Psoas muscle (tissue), 8 donors: ENCODE data around the gene SLC24A3. TPM values are rescaled to one million over a fixed set of nuclear protein-coding genes. Genes with fewer than 3 reads are reported as not detected.
A peak's percentile ranks its signal among the peaks of the same experiment; 100 is the strongest.

Experiments used
- ATAC-seq, 4 donors: fragments of 200-7000 bp; cut with Tn5 transposase; one replicate each; pipeline ENCODE4 v1.9.1; 2020; ENCODE audit warnings: moderate library complexity in 3 of 4, mild to moderate bottlenecking in 2 of 4
- DNase-seq, 2 donors: peaks; one replicate each; pipeline ENCODE4 v3.0.0-alpha.2; 2020
- H3K27ac ChIP-seq: fragments of 200-600 bp; one replicate; pipeline ENCODE4 v1.8.0; 2022
- H3K27me3 ChIP-seq, 3 donors: fragments of 200-600 bp in 1 of 3; one replicate each; pipeline versions ENCODE4 v1.6.1 to v1.8.0; 2013 to 2022; ENCODE audit warnings: low read length in 2 of 3, mild to moderate bottlenecking in 2 of 3, moderate library complexity in 1 of 3; ENCODE audit not compliant: insufficient read depth in 3 of 3
- H3K36me3 ChIP-seq, 2 donors: fragments of 200-600 bp in 1 of 2; one replicate each; pipeline versions ENCODE4 v1.6.1 to v1.8.0; 2013 to 2022; ENCODE audit warnings: low read depth in 1 of 2, mild to moderate bottlenecking in 1 of 2, moderate library complexity in 1 of 2; ENCODE audit not compliant: insufficient read depth in 1 of 2
- H3K4me1 ChIP-seq: fragments of 200-600 bp; one replicate; pipeline ENCODE4 v1.8.0; 2022
- H3K4me3 ChIP-seq: fragments of 200-600 bp; one replicate; pipeline ENCODE4 v1.8.0; 2022; ENCODE audit warnings: mild to moderate bottlenecking
- H3K9me3 ChIP-seq: fragments of 200-600 bp; one replicate; pipeline ENCODE4 v1.8.0; 2022
- CTCF ChIP-seq: fragments of 200-600 bp; IDR thresholded peaks from one replicate; pipeline ENCODE4 v1.8.0; 2022; ENCODE audit warnings: antibody characterized with exemption
- WGBS, 3 donors: extraction: QIAGEN DNeasy Blood & Tissue Kit; methylation state at CpG; one replicate each; pipeline versions ENCODE4 v1.1.6 to v1.1.7; 2013; 5-methylcytosine and 5-hydroxymethylcytosine counted together
- intact Hi-C, 2 donors: fragments of 100-400 bp; cut with DNase I; formaldehyde crosslinking; loops; one replicate each; pipeline versions ENCODE4 v1.11.0 to v1.14.2; 2022
- polyA plus RNA-seq, 3 donors: library from polyadenylated mRNA; stranded (reverse); fragments of 200-250 nt; gene quantifications; one replicate each; pipeline ENCODE4 v1.2.3, GENCODE V29; 2013
- total RNA-seq, 4 donors: library from RNA; stranded (reverse); fragmentation: NEBNext Ultra II Directional in 2 of 4; extraction: Animal tissue kit (Norgen Biotek cat#: 25700) in 2 of 4; gene quantifications; one replicate each; pipeline versions ENCODE4 v1.2.1 to v1.2.4, GENCODE V29; 2021 to 2023
- donor health status: healthy with polysubstance abuse.
- donor health status: DM: no; HTN: no; CAD: no; lungs with moderate emphysema.
- donor health status: Bipolar disorder and iron deficiency.
- donor health status: healthy.
- donor health status: DM: yes; HTN: yes; CAD: no.
- donor health status: DM: no; HTN: no; CAD: no.
- donor health status: DM: no; HTN: no; CAD: no.
- donor health status: DM: yes; HTN: yes; CAD: no.

SLC24A3 gene
- total and polyA plus RNA-seq, 7 donors: 3.0 to 24.4 (median 8.2) TPM

- ATAC-seq (peak; percentile 36 to 76 (median 74)), DNase-seq (no peak)
- H3K9me3 ChIP-seq: no peaks in the 10 kb centered on the region
- TF ChIP-seq CTCF: no peak
- peaks cover 35% of the 10 kb centered on the region for H3K4me1 ChIP-seq
- H3K36me3 ChIP-seq: no peaks in the 10 kb centered on the region
- peak overlapping the region; percentile 75 for H3K27ac ChIP-seq
- no peak overlapping the region for H3K4me3 ChIP-seq
- 20 to 47% (median 28%) methylated on average over 2 of the region's 2 CpGs for WGBS, 3 donors
- H3K27me3 ChIP-seq: no peaks in the 10 kb centered on the region
- intact Hi-C loops: no loop called here
Measured at GRCh38 chr20:19769507-19769906, 557.1 kb downstream of the SLC24A3 start.

GRCh38 chr20:19770375-19770774 is 557.9 kb downstream of the SLC24A3 start:
- no peaks in the 10 kb centered on the region for H3K9me3 ChIP-seq
- intact Hi-C loops: no loop called here
- TF ChIP-seq CTCF: no peak
- DNase-seq (no peak), ATAC-seq (no peak)
- no peak overlapping the region for H3K4me3 ChIP-seq
- 73 to 90% (median 82%) methylated on average over 6 of the region's 6 CpGs for WGBS, 3 donors
- H3K27ac ChIP-seq: no peak overlapping the region
- peaks cover 41% of the 10 kb centered on the region for H3K4me1 ChIP-seq
- H3K27me3 ChIP-seq: no peaks in the 10 kb centered on the region
- no peaks in the 10 kb centered on the region for H3K36me3 ChIP-seq

- ATAC-seq: no peak
- H3K27ac ChIP-seq: no peak overlapping the region
- H3K27me3 ChIP-seq: no peaks in the 10 kb centered on the region
- no peak for TF ChIP-seq CTCF
- no peaks in the 10 kb centered on the region for H3K9me3 ChIP-seq
- H3K4me3 ChIP-seq: no peak overlapping the region
- intact Hi-C loops: no loop called here
- H3K36me3 ChIP-seq: no peaks in the 10 kb centered on the region
- H3K4me1 ChIP-seq: peaks cover 46% of the 10 kb centered on the region
- no peak for DNase-seq
- 90 to 100% (median 97%) methylated on average over 2 of the region's 2 CpGs for WGBS, 3 donors
Measured at GRCh38 chr20:19771031-19771430, 558.6 kb downstream of the SLC24A3 start.
